ENCODE data around the gene RTP4.
"Not testable (repeated sequence)": the region's sequence is repeated elsewhere in the genome, so short reads cannot be mapped to it uniquely, and the experiment has no call there.

- not testable (repeated sequence) for TF ChIP-seq CTCF, POLR2A (IDR thresholded peaks at IDR 0.05)
Observed at GRCh38 chr3:187411991-187412781, 44.0 kb downstream of the RTP4 start.

All from prostate gland (tissue), 2 donors.